NB4 (cell line): ENCODE data around the gene SNED1.

Experiments used
- DNase-seq: peaks from one replicate; pipeline ENCODE4 v3.0.0; 2010; ENCODE audit warnings: low read depth
- H3K4me3 ChIP-seq: one replicate; pipeline ENCODE4 v1.5.1; 2011; ENCODE audit warnings: mild to moderate bottlenecking, low read depth, low read length, moderate library complexity
- CTCF ChIP-seq: IDR thresholded peaks from one replicate; pipeline ENCODE4 v1.5.1; 2012; ENCODE audit warnings: low read depth, low read length
- MAX ChIP-seq: IDR thresholded peaks from 2 replicates; pipeline ENCODE4 v1.6.1; 2011; ENCODE audit warnings: low read depth, low read length
- MYC ChIP-seq: IDR thresholded peaks from 2 replicates; pipeline ENCODE4 v1.6.1; 2011; ENCODE audit warnings: low read depth, low read length
- POLR2A ChIP-seq: IDR thresholded peaks from 2 replicates; pipeline ENCODE4 v1.6.1; 2011; ENCODE audit warnings: mild to moderate bottlenecking; ENCODE audit not compliant: insufficient read length; ENCODE audit errors: extremely low read depth

Gene SNED1

GRCh38 chr2:240998995-240999791 lies 775 bp downstream of the SNED1 start:
- TF ChIP-seq MAX, result no peak
- no peak for TF ChIP-seq POLR2A
- TF ChIP-seq MYC, result no peak
- no peak for TF ChIP-seq CTCF
- no peak for DNase-seq
- H3K4me3 ChIP-seq, result no peak overlapping the region

- DNase-seq, result no peak
- H3K4me3 ChIP-seq, result no peak overlapping the region
- TF ChIP-seq CTCF (no peak), MYC (no peak), POLR2A (no peak), MAX (no peak)
Measured at GRCh38 chr2:240999873-241000541, 1.6 kb downstream of the SNED1 start.

- no peak for DNase-seq
- TF ChIP-seq POLR2A (no peak), CTCF (no peak), MAX (no peak), MYC (no peak)
Measured at GRCh38 chr2:241000831-241001321, 2.5 kb downstream of the SNED1 start.

GRCh38 chr2:241001413-241002274 lies 3.2 kb downstream of the SNED1 start:
- TF ChIP-seq MYC (no peak), CTCF (no peak), MAX (no peak), POLR2A (no peak)
- no peak for DNase-seq
- no peak overlapping the region for H3K4me3 ChIP-seq

More at GRCh38 chr2:241000831-241001321, 2.5 kb downstream of the SNED1 start:
- H3K4me3 ChIP-seq, result no peak overlapping the region

GRCh38 chr2:241002275-241003046 lies 4.0 kb downstream of the SNED1 start:
- no peak for DNase-seq
- H3K4me3 ChIP-seq, result no peak overlapping the region
- TF ChIP-seq CTCF (no peak), MYC (no peak), POLR2A (no peak), MAX (no peak)
